Liver (tissue), 3 donors: ENCODE results near the gene LRRK1.

Experiments
- ATF3 ChIP-seq: IDR thresholded peaks from 2 replicates; pipeline ENCODE4 v1.6.1; 2016; ENCODE audit warnings: antibody characterized with exemption
- CTCF ChIP-seq: fragments of 150-350 bp; IDR thresholded peaks from 2 replicates; pipeline ENCODE4 v1.5.1; 2017; ENCODE audit warnings: improper control_type of control experiment, low read depth, low read length; ENCODE audit not compliant: missing input control
- FOXA1 ChIP-seq: IDR thresholded peaks from 2 replicates; pipeline ENCODE4 v1.6.1; 2016; ENCODE audit warnings: antibody characterized with exemption
- GABPA ChIP-seq, 2 donors: IDR thresholded peaks in 1 of 2; conservative IDR thresholded peaks in 1 of 2; 2 replicates each; pipeline ENCODE4 v1.6.1; 2016; ENCODE audit warnings: antibody characterized with exemption in 2 of 2, mild to moderate bottlenecking in 1 of 2, moderate library complexity in 1 of 2
- JUND ChIP-seq, 2 donors: IDR thresholded peaks; 2 replicates each; pipeline ENCODE4 v1.6.1; 2016; ENCODE audit warnings: antibody characterized with exemption in 2 of 2
- RAD21 ChIP-seq, 2 donors: IDR thresholded peaks; 2 replicates each; pipeline ENCODE4 v1.6.1; 2016; ENCODE audit warnings: antibody characterized with exemption in 2 of 2, mild to moderate bottlenecking in 2 of 2
- REST ChIP-seq: IDR thresholded peaks from 2 replicates; pipeline ENCODE4 v1.6.1; 2016; ENCODE audit warnings: antibody characterized with exemption, mild to moderate bottlenecking
- RXRA ChIP-seq, 2 donors: IDR thresholded peaks; 2 replicates each; pipeline ENCODE4 v1.6.1; 2017 to 2018; ENCODE audit warnings: antibody characterized with exemption in 2 of 2, mild to moderate bottlenecking in 1 of 2
- YY1 ChIP-seq: IDR thresholded peaks from 2 replicates; pipeline ENCODE4 v1.6.1; 2016; ENCODE audit warnings: antibody characterized with exemption, mild to moderate bottlenecking
- donor health status: healthy.
- donor health status: healthy.

- TF ChIP-seq CTCF (no peak), GABPA (IDR thresholded peaks at IDR 0.05 in 1 of 2, conservative IDR thresholded peaks at IDR 0.05 in 1 of 2) (no peak), JUND (IDR thresholded peaks at IDR 0.05) (peak in 1 of 2 donors; percentile 17), ATF3 (no peak), FOXA1 (no peak), RAD21 (IDR thresholded peaks at IDR 0.05) (no peak), YY1 (no peak), REST (no peak), RXRA (IDR thresholded peaks at IDR 0.05) (peak in 1 of 2 donors; percentile 33)
Observed at GRCh38 chr15:101070502-101071273, 151.5 kb downstream of the LRRK1 start.
